Stomach (tissue), 9 donors: ENCODE measurements around the gene MYMX. TPM values are rescaled to one million over a fixed set of nuclear protein-coding genes. Genes with fewer than 3 reads are reported as not detected.

Experiments used
- DNase-seq, 2 donors: peaks; one replicate each; pipeline versions ENCODE4 v3.0.0 to v3.0.0-alpha.2; 2013 to 2019
- H3K27ac ChIP-seq, 5 donors: fragments of 200-600 bp in 4 of 5; sonication (generic) in 4 of 5; one replicate each; pipeline ENCODE4 v1.5.1; 2013 to 2019; ENCODE audit warnings: mild to moderate bottlenecking in 1 of 5, moderate library complexity in 1 of 5
- H3K27me3 ChIP-seq, 3 donors: fragments of 200-600 bp; sonication (generic); one replicate each; pipeline ENCODE4 v1.5.1; 2017 to 2019; ENCODE audit warnings: mixed run types in 1 of 3
- H3K36me3 ChIP-seq, 4 donors: fragments of 200-600 bp; sonication (generic); 1 replicate in 3 of 4; 2 replicates in 1 of 4; pipeline ENCODE4 v1.5.1; 2016 to 2019
- H3K4me1 ChIP-seq, 4 donors: fragments of 200-600 bp; sonication (generic); one replicate each; pipeline ENCODE4 v1.5.1; 2016 to 2019
- H3K4me3 ChIP-seq, 4 donors: fragments of 200-600 bp; sonication (generic) in 3 of 4; one replicate each; pipeline ENCODE4 v1.5.1; 2016 to 2019; ENCODE audit warnings: mild to moderate bottlenecking in 1 of 4
- H3K9me3 ChIP-seq, 4 donors: fragments of 200-600 bp; sonication (generic); one replicate each; pipeline ENCODE4 v1.5.1; 2016 to 2019
- CTCF ChIP-seq, 7 experiments: fragments of 450-650 bp in 4 of 7; fragments of 200-600 bp in 3 of 7; sonication (generic) in 3 of 7; IDR thresholded peaks; one replicate each; pipeline ENCODE4 v1.5.1; 2016 to 2019; ENCODE audit warnings: antibody characterized with exemption in 7 of 7, control low read depth in 2 of 7, mild to moderate bottlenecking in 1 of 7
- EP300 ChIP-seq: sonication (generic); formaldehyde crosslinking; IDR thresholded peaks from one replicate; pipeline ENCODE4 v1.6.1; 2017; ENCODE audit warnings: antibody characterized with exemption
- POLR2A ChIP-seq, 4 donors: fragments of 450-650 bp; IDR thresholded peaks; one replicate each; pipeline ENCODE4 v1.6.1; 2016; ENCODE audit warnings: antibody characterized with exemption in 4 of 4, control low read depth in 2 of 4, mild to moderate bottlenecking in 1 of 4, moderate library complexity in 1 of 4
- POLR2AphosphoS5 ChIP-seq, 3 donors: sonication (generic); formaldehyde crosslinking; IDR thresholded peaks; one replicate each; pipeline ENCODE4 v1.6.1; 2016; ENCODE audit warnings: antibody characterized with exemption in 3 of 3
- WGBS, 5 donors: extraction: QIAGEN DNeasy Blood & Tissue Kit in 3 of 5; methylation state at CpG; one replicate each; pipeline versions ENCODE4 v1.1.5 to v1.1.7; 2013 to 2018; 5-methylcytosine and 5-hydroxymethylcytosine counted together
- intact Hi-C: fragments of 100-400 bp; cut with DNase I; formaldehyde crosslinking; loops from one replicate; pipeline ENCODE4 v1.15.1; 2023; ENCODE audit warnings: low total_unique reads
- polyA plus RNA-seq, 3 donors: library from polyadenylated mRNA; stranded (reverse); fragments of 200-250 nt; gene quantifications; one replicate each; pipeline ENCODE4 v1.2.3, GENCODE V29; 2013
- total RNA-seq, 5 donors: library from RNA; depleted of rRNA; stranded (reverse); fragments of >200 nt; gene quantifications; one replicate each; pipeline versions ENCODE4 v1.1.0 to v1.2.3, GENCODE V29; 2014 to 2016
- donor health status: healthy with polysubstance abuse.
- donor health status: Bipolar disorder and iron deficiency.
- donor health status: healthy.

The MYMX gene
- total and polyA plus RNA-seq, 8 donors, result 0.95 to 3.4 TPM; not detected in 6

DNA sequence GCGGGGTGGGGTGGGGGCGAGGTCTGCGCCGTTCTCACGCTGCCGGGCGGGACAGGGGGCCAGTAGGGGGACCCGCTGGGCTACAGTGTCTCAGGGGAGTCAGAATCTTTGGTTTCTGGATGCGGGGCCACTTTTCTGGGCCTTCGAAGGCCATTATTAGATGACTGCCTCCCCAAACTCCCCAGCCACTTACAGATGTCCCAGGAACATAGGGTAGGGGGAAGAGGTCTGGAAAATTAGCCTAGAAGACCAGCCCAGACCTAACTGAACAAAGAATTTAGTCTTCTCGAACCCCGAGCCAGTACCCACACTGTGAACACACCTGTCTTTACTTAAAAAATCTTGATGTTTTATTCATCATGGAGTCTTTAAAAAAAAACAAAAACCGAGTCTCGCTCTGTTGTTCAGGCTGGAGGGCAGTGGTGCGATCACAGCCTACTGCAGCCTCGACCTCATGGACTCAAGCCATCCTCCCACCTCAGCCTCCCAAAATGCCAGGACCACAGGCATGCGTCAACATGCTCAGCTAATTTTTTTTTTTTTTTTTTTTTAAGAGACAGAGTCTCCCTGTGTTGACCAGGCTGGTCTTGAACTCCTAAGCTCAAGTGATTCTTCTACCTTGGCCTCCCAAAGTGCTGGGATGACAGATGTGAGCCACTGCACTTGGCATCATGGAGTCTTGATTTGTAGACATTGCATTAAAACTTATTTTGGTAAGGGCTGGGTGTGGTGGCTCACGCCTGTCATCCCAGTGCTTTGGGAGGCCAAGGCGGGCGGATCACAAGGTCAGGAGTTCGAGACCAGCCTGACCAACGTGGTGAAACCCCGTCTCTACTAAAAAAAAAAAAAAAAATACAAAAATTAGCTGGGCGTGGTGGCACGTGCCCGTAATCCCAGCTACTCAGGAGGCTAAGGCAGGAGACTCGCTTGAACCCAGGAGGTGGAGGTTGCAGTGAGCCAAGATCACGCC, 3.4 kb downstream of the MYMX start:
- TF ChIP-seq EP300, result no peak
- no peak for TF ChIP-seq POLR2AphosphoS5 (IDR thresholded peaks at IDR 0.05)
- TF ChIP-seq POLR2A (IDR thresholded peaks at IDR 0.05), result no peak
- no peak for TF ChIP-seq CTCF (IDR thresholded peaks at IDR 0.05)
- Histone ChIP-seq H3K9me3 (no peaks in the 10 kb centered on the region), H3K27ac (peak overlapping the region; percentile 92 to 99 (median 95)), H3K4me1 (peaks cover 82 to 91% (median 88%) of the 10 kb centered on the region in 4 donors), H3K36me3 (no peaks in the 10 kb centered on the region), H3K27me3 (no peaks in the 10 kb centered on the region), H3K4me3 (peak overlapping the region; percentile 49 to 64 (median 62))
- WGBS, 5 donors, result 33 to 59% (median 49%) methylated on average over 21 to 28 of the region's 28 CpGs
- intact Hi-C loops, result no loop called here
- DNase-seq, result no peak

DNA sequence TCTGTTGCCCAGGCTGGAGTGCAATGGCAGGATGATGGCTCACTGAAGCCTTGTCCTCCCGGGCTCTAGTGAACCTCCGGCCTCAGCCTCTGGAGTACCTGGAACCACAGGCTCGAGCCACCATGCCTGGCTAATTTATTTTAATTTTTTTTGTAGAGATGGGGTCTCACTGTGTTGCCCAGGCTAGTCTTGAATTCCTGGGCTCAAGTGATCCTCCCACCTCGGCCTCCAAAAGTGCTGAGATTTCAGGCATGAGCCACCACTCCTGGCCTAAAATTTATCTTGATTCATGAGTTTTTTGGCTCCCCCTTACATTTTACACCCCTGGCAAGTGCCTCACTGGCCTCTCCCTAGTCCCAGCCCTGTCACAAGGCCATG, 4.2 kb downstream of the MYMX start:
- H3K9me3 ChIP-seq, result no peaks in the 10 kb centered on the region
- no peak for DNase-seq
- TF ChIP-seq CTCF (IDR thresholded peaks at IDR 0.05), result no peak
- TF ChIP-seq POLR2AphosphoS5 (IDR thresholded peaks at IDR 0.05), result no peak
- no peak for TF ChIP-seq POLR2A (IDR thresholded peaks at IDR 0.05)
- 69 to 81% (median 71%) methylated on average over 4 of the region's 4 CpGs for WGBS, 5 donors
- no peaks in the 10 kb centered on the region for H3K36me3 ChIP-seq
- no peaks in the 10 kb centered on the region for H3K27me3 ChIP-seq
- peaks cover 90 to 99% (median 95%) of the 10 kb centered on the region in 4 donors for H3K4me1 ChIP-seq
- peak overlapping the region; percentile 92 to 99 (median 95) for H3K27ac ChIP-seq
- intact Hi-C loops, result no loop called here
- H3K4me3 ChIP-seq, result peak overlapping the region in 1 of 4 donors; percentile 86

GRCh38 chr6:44221291-44221960, 4.7 kb downstream of the MYMX start:
- H3K9me3 ChIP-seq, result no peaks in the 10 kb centered on the region
- H3K36me3 ChIP-seq, result no peaks in the 10 kb centered on the region
- peak overlapping the region; percentile 52 to 86 (median 68) for H3K4me3 ChIP-seq
- DNase-seq, result peak; percentile 96 to 97
- TF ChIP-seq EP300 (peak; percentile 60), CTCF (IDR thresholded peaks at IDR 0.05) (peak in 5 of 7 experiments; percentile 73 to 88 (median 77)), POLR2A (IDR thresholded peaks at IDR 0.05) (no peak), POLR2AphosphoS5 (IDR thresholded peaks at IDR 0.05) (peak; percentile 74 to 91 (median 80))
- H3K4me1 ChIP-seq, result peaks cover 92 to 99% (median 95%) of the 10 kb centered on the region in 4 donors
- WGBS, 5 donors, result 9 to 22% (median 11%) methylated on average over 3 to 4 of the region's 4 CpGs
- no peaks in the 10 kb centered on the region for H3K27me3 ChIP-seq
- H3K27ac ChIP-seq, result peak overlapping the region; percentile 92 to 99 (median 95)
- intact Hi-C loops, result no loop called here

GRCh38 chr6:44221961-44222335, 5.2 kb downstream of the MYMX start:
- peaks cover 92 to 99% (median 95%) of the 10 kb centered on the region in 4 donors for H3K4me1 ChIP-seq
- no peaks in the 10 kb centered on the region for H3K27me3 ChIP-seq
- intact Hi-C loops, result no loop called here
- TF ChIP-seq EP300 (no peak), POLR2A (IDR thresholded peaks at IDR 0.05) (no peak), POLR2AphosphoS5 (IDR thresholded peaks at IDR 0.05) (no peak), CTCF (IDR thresholded peaks at IDR 0.05) (no peak)
- WGBS, 5 donors, result 28 to 42% (median 32%) methylated on average over 2 of the region's 2 CpGs
- no peak for DNase-seq
- H3K36me3 ChIP-seq, result no peaks in the 10 kb centered on the region
- H3K4me3 ChIP-seq, result peak overlapping the region; percentile 52 to 86 (median 68)
- H3K27ac ChIP-seq, result peak overlapping the region; percentile 92 to 99 (median 95)
- no peaks in the 10 kb centered on the region for H3K9me3 ChIP-seq
